ENCODE results near the gene VEZT.

Gene VEZT

DNA sequence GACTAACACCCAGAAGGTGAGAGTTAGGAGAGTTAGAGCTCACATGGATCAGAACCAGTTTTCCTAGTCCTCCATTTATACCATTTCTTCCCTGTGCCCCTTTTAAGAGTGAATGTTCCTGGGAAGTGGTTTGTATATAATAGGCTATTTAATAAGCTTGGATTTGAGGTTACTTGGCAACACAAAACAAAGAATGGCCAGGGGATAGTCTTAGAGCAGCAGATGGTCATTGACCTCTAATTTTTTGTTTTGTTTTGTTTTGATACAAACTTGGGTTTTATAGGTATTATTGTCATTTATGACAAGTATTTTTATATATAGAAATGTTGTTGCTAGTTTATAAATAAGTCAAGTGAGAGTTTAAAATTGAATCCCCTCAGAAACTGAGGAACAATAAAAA lies 35.8 kb downstream of the VEZT start:
- H3K9me3 ChIP-seq (ENCODE audit: control insufficient read depth, insufficient read depth, low read length) = no peaks in the 10 kb centered on the region
- no peak overlapping the region for H3K4me2 ChIP-seq (ENCODE audit: low read length)
- no peak overlapping the region for H3K4me3 ChIP-seq (ENCODE audit: low read length)
- H3K4me1 ChIP-seq (ENCODE audit: control insufficient read depth, low read length) = peaks cover 8% of the 10 kb centered on the region
- peaks cover 69% of the 10 kb centered on the region for H3K36me3 ChIP-seq (ENCODE audit: control insufficient read depth, low read length)
- TF ChIP-seq EZH2phosphoT487 (IDR thresholded peaks at IDR 0.05; ENCODE audit: borderline replicate concordance, low read length) = no peak
- TF ChIP-seq, protein P1, sequence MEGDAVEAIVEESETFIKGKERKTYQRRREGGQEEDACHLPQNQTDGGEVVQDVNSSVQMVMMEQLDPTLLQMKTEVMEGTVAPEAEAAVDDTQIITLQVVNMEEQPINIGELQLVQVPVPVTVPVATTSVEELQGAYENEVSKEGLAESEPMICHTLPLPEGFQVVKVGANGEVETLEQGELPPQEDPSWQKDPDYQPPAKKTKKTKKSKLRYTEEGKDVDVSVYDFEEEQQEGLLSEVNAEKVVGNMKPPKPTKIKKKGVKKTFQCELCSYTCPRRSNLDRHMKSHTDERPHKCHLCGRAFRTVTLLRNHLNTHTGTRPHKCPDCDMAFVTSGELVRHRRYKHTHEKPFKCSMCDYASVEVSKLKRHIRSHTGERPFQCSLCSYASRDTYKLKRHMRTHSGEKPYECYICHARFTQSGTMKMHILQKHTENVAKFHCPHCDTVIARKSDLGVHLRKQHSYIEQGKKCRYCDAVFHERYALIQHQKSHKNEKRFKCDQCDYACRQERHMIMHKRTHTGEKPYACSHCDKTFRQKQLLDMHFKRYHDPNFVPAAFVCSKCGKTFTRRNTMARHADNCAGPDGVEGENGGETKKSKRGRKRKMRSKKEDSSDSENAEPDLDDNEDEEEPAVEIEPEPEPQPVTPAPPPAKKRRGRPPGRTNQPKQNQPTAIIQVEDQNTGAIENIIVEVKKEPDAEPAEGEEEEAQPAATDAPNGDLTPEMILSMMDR (IDR thresholded peaks at IDR 0.05; ENCODE audit: low read depth, low read length, poor library complexity, severe bottlenecking) = no peak
- H3K27ac ChIP-seq (ENCODE audit: low read depth, low read length) = no peak overlapping the region
- H3K9me2 ChIP-seq (replicated peaks; ENCODE audit: control insufficient read depth, low read length) = no peaks in the 10 kb centered on the region
- H3F3A ChIP-seq (ENCODE audit: control insufficient read depth, insufficient read depth) = no peaks in the 10 kb centered on the region
- no peaks in the 10 kb centered on the region for H3K27me3 ChIP-seq (ENCODE audit: control insufficient read depth, low read length)
- 0 out of 2 replicates have a peak, but pooled peaks cover 3% of the 10 kb centered on the region for H4K20me1 ChIP-seq (ENCODE audit: control insufficient read depth, insufficient read depth, low read depth, low read length)
- peaks cover 44% of the 10 kb centered on the region for H3K79me2 ChIP-seq (ENCODE audit: control insufficient read depth, low read length)

GRCh38 chr12:95257541-95257940 lies 39.9 kb downstream of the VEZT start:
- no peaks in the 10 kb centered on the region for H3K9me2 ChIP-seq (replicated peaks; ENCODE audit: control insufficient read depth, low read length)
- no peaks in the 10 kb centered on the region for H3K27me3 ChIP-seq (ENCODE audit: control insufficient read depth, low read length)
- no peaks in the 10 kb centered on the region for H3K4me1 ChIP-seq (ENCODE audit: control insufficient read depth, low read length)
- no peak overlapping the region for H3K4me3 ChIP-seq (ENCODE audit: low read length)
- peaks cover 89% of the 10 kb centered on the region for H3K36me3 ChIP-seq (ENCODE audit: control insufficient read depth, low read length)
- H3K27ac ChIP-seq (ENCODE audit: low read depth, low read length) = no peak overlapping the region
- H3F3A ChIP-seq (ENCODE audit: control insufficient read depth, insufficient read depth) = no peaks in the 10 kb centered on the region; the same call in 1 of the 2 replicates
- no peaks in the 10 kb centered on the region for H4K20me1 ChIP-seq (ENCODE audit: control insufficient read depth, insufficient read depth, low read depth, low read length)
- H3K9me3 ChIP-seq (ENCODE audit: control insufficient read depth, insufficient read depth, low read length) = no peaks in the 10 kb centered on the region
- TF ChIP-seq, protein P1 (IDR thresholded peaks at IDR 0.05; ENCODE audit: low read depth, low read length, poor library complexity, severe bottlenecking) = no peak
- no peak for TF ChIP-seq EZH2phosphoT487 (IDR thresholded peaks at IDR 0.05; ENCODE audit: borderline replicate concordance, low read length)
- H3K4me2 ChIP-seq (ENCODE audit: low read length) = no peak overlapping the region
- peaks cover 24% of the 10 kb centered on the region for H3K79me2 ChIP-seq (ENCODE audit: control insufficient read depth, low read length)

GRCh38 chr12:95258151-95258550 lies 40.5 kb downstream of the VEZT start:
- Histone ChIP-seq H3K27ac (ENCODE audit: low read depth, low read length) (no peak overlapping the region), H3K27me3 (ENCODE audit: control insufficient read depth, low read length) (no peaks in the 10 kb centered on the region), H3K4me1 (ENCODE audit: control insufficient read depth, low read length) (no peaks in the 10 kb centered on the region), H3F3A (ENCODE audit: control insufficient read depth, insufficient read depth) (no peaks in the 10 kb centered on the region; the same call in 1 of the 2 replicates), H3K4me2 (ENCODE audit: low read length) (no peak overlapping the region), H3K36me3 (ENCODE audit: control insufficient read depth, low read length) (peaks cover 89% of the 10 kb centered on the region), H3K79me2 (ENCODE audit: control insufficient read depth, low read length) (peaks cover 29% of the 10 kb centered on the region), H3K4me3 (ENCODE audit: low read length) (no peak overlapping the region), H3K9me3 (ENCODE audit: control insufficient read depth, insufficient read depth, low read length) (no peaks in the 10 kb centered on the region), H4K20me1 (ENCODE audit: control insufficient read depth, insufficient read depth, low read depth, low read length) (no peaks in the 10 kb centered on the region), H3K9me2 (replicated peaks; ENCODE audit: control insufficient read depth, low read length) (no peaks in the 10 kb centered on the region)
- TF ChIP-seq, protein P1 (IDR thresholded peaks at IDR 0.05; ENCODE audit: low read depth, low read length, poor library complexity, severe bottlenecking) = no peak
- TF ChIP-seq EZH2phosphoT487 (IDR thresholded peaks at IDR 0.05; ENCODE audit: borderline replicate concordance, low read length) = no peak

Data from DOHH2 (cell line).